GM21423 (cell line): ENCODE data around the gene SAFB.
"Not testable (repeated sequence)": the region's sequence is repeated elsewhere in the genome, so short reads cannot be mapped to it uniquely, and the experiment has no call there.

ENCODE experiments used
- ATAC-seq: cut with Tn5 transposase; IDR thresholded peaks from one replicate; pipeline ENCODE4 v1.9.1; 2021; ENCODE audit warnings: mild to moderate bottlenecking, moderate library complexity; ENCODE audit not compliant: unreplicated experiment

SAFB gene

GRCh38 chr19:5594521-5594950 is 28.3 kb upstream of the SAFB start:
- no peak for ATAC-seq

GRCh38 chr19:5595129-5595528 is 27.8 kb upstream of the SAFB start:
- ATAC-seq: no peak

GRCh38 chr19:5595745-5596144 is 27.1 kb upstream of the SAFB start:
- ATAC-seq: no peak

- no peak for ATAC-seq
Observed at GRCh38 chr19:5600797-5601196, 22.1 kb upstream of the SAFB start.

- ATAC-seq: no peak
Observed at GRCh38 chr19:5603626-5604025, 19.3 kb upstream of the SAFB start.

- no peak for ATAC-seq
Observed at GRCh38 chr19:5605362-5605761, 17.5 kb upstream of the SAFB start.

GRCh38 chr19:5607318-5608275 is 15.3 kb upstream of the SAFB start:
- ATAC-seq: no peak

- ATAC-seq: no peak
Observed at GRCh38 chr19:5608291-5608690, 14.6 kb upstream of the SAFB start.

- ATAC-seq: not testable (repeated sequence)
Observed at GRCh38 chr19:5608766-5609165, 14.1 kb upstream of the SAFB start.

- no peak for ATAC-seq
Observed at GRCh38 chr19:5609881-5610448, 12.9 kb upstream of the SAFB start.

- no peak for ATAC-seq
Observed at GRCh38 chr19:5612891-5613865, 9.7 kb upstream of the SAFB start.

- no peak for ATAC-seq
Observed at GRCh38 chr19:5615756-5616327, 7.0 kb upstream of the SAFB start.

GRCh38 chr19:5617080-5617479 is 5.8 kb upstream of the SAFB start:
- ATAC-seq: no peak

GRCh38 chr19:5618591-5618990 is 4.3 kb upstream of the SAFB start:
- ATAC-seq: no peak

- ATAC-seq: no peak
Observed at GRCh38 chr19:5619946-5620345, 2.9 kb upstream of the SAFB start.

GRCh38 chr19:5621311-5621944 is 1.5 kb upstream of the SAFB start:
- no peak for ATAC-seq

- ATAC-seq: no peak
Observed at GRCh38 chr19:5621945-5622464, 878 bp upstream of the SAFB start.

- no peak for ATAC-seq
Observed at GRCh38 chr19:5623397-5624017, 624 bp downstream of the SAFB start.

- no peak for ATAC-seq
Observed at GRCh38 chr19:5624018-5624663, 1.3 kb downstream of the SAFB start.
